Ammon's horn (tissue), 1 donor: Measurements from ENCODE around the gene COPS8.

Experiments
- DNase-seq: peaks from one replicate; pipeline ENCODE4 v3.0.0-alpha.2; 2016; ENCODE audit warnings: low spot score

The COPS8 gene

DNA sequence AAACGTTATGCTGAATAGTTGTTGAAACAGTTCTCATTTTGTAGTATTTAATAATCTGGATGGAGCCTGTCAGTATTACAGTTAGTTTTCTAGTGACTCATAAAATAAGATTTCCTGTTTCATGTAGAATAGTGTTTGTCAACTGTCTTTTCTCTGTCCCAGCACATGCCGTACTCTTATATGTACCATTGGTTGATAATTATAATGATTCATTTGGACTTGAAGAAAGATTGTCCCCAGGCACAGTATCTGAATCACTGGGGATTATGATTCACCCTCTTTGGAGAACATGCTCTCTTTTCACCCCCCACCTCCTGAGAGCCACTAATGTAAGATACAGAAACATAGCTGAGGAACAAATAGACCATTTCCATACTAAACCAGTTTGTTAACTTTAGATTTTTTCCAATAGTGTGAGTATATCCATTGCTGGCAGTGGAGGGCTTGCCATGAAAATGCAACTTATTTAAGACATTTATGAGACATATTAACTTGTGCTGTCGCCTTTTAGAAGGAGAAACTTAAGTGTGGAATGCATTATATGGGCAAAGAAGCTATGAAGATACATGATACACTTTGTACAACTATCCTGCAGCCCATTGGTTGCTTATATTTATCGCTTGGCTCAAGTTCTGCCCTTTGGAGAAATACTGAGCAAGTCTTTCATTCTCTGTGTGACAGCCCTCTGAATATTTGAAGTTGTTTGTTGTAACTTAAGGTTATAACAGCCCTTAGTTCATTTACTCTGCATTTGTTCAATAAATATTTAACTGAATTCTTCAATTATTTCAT is 12.4 kb downstream of the COPS8 start:
- no peak for DNase-seq

DNA sequence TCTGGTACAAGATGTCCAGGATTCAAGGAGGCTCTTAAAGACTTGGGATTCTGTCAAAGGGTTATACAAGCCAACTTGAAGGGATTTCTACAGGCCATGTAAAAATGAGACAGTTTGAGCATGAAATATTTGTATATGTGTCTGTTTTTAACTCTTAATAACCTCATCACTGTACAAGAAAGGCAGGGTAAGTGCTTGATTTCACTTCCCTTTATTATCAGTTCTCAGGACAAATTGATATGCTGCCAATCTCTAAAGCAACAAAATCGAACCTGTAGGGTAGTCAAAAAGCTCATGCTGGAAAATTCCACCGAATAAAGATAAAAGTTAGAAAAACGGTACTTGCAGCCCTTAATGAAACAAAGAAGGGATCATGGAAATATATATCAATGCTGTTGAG is 14.1 kb downstream of the COPS8 start:
- no peak for DNase-seq

GRCh38 chr2:237101118-237101979 is 15.7 kb downstream of the COPS8 start:
- no peak for DNase-seq

DNA sequence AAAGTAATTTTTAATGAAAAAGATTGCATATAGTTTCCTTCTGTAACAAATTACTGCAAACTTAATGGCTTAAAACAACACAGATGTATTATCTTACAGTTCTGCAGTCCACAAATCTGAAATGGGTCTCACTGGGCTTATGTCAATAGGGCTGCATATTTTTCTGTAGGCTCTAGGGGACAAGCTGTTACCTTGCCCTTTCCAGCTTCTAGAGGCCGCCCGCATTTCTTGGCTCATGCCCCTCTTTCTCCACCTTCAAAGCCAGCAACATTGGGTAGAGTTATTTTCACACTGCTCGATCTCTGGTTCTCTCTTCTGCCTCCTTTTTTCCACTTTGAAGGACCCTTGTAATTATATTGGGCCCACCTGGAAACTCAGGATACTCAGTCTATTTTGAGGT is 16.7 kb downstream of the COPS8 start:
- no peak for DNase-seq

DNA sequence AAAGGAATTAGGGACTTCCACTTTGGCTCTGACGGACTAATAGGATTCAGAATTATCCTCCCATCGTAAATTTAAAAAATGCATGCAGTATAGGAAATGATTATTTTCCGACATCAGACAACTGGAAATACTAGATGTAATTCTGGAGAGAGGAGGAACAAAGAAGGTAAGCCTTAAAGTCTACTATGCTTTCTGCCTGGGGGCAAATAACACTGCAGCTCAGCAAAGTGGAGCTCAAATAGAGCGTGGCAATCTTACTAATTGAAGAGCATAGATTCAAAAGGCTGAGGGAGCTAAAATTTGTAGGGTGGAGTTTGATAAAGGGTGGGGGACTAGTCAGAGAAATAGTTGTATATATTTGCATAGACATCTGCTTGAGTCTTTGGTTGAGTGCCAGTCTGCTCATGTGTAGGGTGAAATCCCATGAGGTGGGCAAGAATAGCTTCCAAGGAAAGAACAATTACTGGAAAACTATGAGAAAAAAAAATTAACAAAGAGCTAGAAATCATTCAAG is 23.8 kb downstream of the COPS8 start:
- DNase-seq, result no peak

DNA sequence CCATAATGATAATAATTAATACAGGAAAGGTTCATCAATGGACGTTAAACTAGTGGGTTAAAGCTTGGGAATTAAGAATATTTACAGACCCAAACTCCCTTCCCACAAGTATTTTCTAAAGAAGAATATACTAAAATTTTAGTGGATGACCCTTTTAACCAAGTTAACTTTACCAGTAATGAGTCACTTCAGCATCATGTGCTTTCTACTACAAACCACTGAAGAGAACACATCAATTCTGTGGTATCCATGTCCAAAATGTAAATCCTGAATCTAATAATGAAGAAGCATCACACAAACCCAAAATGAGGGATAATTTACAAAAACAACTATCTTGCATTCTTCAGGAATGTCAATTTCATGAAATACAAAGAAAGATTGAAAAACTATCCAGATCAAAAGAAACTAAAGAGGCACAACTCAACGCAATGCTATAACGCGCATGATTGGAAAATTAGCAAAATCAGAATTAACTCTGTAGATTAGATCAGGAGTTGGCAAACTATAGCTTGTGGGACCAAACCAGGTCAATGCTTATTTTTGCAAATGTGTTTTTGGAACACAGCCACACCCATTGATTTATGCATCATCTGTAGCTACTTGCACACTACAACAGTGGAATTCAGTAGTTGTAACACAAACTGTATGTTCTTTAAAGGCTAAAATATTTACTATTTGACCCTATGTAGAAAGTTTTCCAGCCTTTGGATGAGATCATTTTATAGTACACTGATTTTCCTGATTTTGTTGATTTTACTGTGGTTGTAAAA is 27.5 kb downstream of the COPS8 start:
- DNase-seq, result no peak

DNA sequence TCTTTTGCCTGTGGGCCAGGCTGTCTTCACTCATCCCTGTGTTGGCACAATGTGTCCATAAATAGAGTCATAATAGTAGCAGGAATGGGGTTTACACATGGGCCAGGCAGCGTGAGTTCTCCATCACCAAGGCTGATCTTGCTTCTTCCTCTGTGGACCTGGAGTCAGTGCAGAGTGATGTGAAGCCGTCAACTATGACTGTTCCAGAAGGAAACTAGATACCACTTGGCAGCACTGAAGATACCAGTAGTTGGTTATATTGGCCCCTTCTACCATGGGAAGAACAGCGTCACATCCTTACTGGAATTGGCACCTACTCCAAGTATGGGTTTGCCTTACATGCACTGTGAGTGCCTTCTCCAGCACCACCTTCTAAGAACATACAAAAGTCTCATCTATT is 30.2 kb downstream of the COPS8 start:
- no peak for DNase-seq

DNA sequence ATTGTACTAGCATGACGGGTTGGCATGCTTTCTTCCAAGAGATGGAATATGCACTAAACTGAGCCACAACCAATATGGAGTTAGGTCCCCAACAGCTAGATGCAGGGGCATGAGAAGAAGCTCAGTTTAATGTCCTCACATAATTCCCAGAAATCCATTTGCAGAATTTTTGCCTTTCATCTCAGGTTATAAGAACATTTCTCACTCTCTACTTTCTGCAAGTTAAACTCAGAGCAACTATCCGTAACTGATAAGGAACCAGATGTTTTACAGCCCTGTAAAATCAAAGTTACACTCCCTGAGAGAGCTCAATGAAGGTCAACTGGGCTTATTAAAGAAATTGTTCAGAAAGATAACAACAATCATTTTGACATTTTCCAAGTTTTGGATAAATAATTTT is 30.7 kb downstream of the COPS8 start:
- DNase-seq, result no peak

GRCh38 chr2:237118025-237118424 is 32.3 kb downstream of the COPS8 start:
- DNase-seq, result no peak

DNA sequence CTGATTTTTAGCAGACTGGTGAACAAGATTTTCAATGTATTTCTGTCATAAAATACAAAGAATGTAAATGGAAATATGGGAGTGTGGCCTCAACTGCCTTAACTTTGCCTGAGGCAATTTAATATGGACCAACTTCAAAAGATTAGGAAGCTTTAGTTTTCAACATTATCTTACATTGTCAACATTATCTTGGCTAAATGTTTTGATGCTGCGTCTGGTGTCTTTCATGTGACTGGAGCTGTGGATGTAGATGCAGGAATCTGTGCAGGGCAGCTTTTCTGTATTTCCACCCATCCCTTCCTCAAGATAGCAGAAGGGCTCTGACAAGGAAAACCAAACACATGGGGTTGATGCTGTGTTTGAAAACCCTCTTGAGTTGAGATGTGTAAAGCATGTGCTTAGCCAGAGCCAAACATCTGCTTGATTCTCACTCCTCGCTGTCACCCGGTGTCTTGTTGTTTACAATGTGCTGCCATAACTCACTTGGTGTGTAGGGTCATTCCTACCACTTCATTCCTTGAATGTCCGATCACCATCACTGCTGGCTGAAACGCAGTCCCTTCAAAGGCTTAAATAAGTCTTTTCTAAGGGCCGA is 33.0 kb downstream of the COPS8 start:
- DNase-seq, result no peak

DNA sequence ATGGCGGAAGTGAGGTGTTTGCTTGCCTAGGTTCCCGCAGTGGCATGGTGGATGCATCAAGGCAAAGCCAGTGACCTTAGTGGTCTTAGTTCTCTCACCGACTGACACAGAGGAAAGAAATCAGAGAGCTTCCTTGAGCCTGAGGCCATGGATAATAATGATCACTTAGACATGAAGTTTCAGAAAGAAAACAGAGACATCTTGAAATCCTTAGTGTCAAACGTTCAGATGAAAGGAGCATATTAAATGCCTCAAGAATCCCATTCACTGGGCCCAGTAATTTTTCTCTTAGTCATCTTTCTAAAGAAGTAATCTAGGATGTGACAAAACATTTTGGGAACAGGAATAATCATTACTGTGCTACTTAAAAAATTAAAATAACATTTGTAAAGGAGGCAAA is 35.2 kb downstream of the COPS8 start:
- no peak for DNase-seq

GRCh38 chr2:237121321-237121720 is 35.6 kb downstream of the COPS8 start:
- no peak for DNase-seq

- peak; percentile 33 for DNase-seq
These were observed 36.6 kb downstream of the COPS8 start for GRCh38 chr2:237122214-237122666.

DNA sequence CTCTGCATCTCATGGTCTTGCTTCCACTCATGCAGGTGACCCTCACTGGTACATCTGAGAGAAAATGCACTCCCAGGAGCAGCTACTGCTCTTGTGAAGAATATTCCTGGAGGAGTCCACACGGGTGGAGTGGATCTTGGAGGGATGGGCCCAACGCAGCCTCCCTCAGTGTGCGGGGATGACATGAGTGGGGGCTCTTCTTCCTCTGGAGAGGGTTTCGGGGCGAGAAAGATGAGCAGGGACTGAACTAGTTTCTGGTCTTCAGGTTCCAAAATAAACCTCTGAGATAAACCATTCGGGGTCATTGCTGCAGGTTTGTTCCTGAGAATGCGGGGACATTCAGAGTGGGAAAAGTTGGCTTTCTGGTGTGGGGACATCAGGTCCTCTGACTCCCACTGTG is 39.1 kb downstream of the COPS8 start:
- no peak for DNase-seq

- DNase-seq, result no peak
These were observed 40.3 kb downstream of the COPS8 start for GRCh38 chr2:237125967-237126366.

GRCh38 chr2:237126519-237127174 is 41.0 kb downstream of the COPS8 start:
- no peak for DNase-seq

DNA sequence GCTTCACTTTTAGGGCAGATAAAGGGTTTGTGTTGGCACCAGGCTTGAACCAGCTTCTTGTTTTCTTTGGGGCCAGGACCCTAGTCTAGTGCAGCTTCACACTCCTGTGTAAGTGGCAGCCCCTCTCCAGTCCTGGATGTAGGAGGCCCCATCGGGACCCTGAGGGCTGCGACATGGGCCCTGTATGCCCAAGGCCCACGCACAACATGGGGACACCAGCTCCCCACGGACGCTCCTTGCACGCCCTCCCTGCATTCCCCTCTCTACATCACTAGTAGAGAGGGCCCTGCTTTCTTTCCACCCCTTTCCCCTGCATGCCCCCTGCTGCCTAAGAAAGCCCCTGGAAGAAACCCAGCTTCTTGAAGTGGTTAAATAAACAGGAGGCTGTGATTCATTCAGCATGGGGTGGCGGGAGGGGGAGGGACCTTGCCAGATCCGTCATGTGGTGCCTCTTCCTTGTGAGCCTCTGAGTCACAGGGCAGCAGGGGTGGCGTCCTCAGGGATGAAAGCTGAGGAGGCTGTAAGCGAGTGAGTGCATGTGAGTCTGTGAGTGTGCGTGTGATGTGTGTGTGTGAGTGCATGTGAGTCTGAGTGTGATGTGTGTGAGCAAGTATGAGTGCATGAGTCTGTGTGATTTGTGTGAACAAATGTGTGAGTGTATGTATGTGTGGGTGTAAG is 42.5 kb downstream of the COPS8 start:
- peak; percentile 63 for DNase-seq

- DNase-seq, result no peak
These were observed 43.3 kb downstream of the COPS8 start for GRCh38 chr2:237128845-237129592.

GRCh38 chr2:237129625-237130263 is 44.1 kb downstream of the COPS8 start:
- DNase-seq, result no peak
